ENCODE data around the gene GSTM1. TPM values are rescaled to one million over a fixed set of nuclear protein-coding genes. Genes with fewer than 3 reads are reported as not detected.

Gene GSTM1
- polyA plus RNA-seq, 3 donors, result 35.4 to 94.6 TPM; not detected in 1

DNA sequence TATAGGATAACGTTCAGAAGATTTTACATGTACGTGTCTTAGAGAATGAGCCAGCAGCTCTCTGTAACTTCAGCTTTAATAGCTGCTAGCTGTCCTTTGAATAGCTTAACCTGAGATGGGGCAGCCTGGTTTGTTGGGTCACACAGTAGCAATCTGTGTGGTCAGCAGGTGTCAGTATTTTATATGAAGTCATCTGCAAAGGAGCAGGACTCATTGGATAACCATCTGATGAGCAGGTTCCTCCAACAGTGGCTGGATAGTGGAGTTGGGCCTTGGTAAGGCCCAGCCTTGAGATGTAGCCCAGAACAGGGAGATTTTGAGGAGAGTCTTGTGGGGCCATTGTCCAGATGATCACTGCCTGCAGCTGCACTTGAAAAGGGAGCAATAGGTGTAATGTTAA is 30.9 kb downstream of the GSTM1 start:
- H3K27ac ChIP-seq (ENCODE audit: low read depth, low read length), result no peak overlapping the region
- WGBS, 3 donors, result 64 to 94% (median 90%) methylated on average over 2 of the region's 2 CpGs

- H3K27ac ChIP-seq (ENCODE audit: low read depth, low read length), result no peak overlapping the region
- WGBS, 3 donors, result 69 to 77% (median 74%) methylated on average over 5 of the region's 5 CpGs
Observed at GRCh38 chr1:109719337-109719837, 31.8 kb downstream of the GSTM1 start.

DNA sequence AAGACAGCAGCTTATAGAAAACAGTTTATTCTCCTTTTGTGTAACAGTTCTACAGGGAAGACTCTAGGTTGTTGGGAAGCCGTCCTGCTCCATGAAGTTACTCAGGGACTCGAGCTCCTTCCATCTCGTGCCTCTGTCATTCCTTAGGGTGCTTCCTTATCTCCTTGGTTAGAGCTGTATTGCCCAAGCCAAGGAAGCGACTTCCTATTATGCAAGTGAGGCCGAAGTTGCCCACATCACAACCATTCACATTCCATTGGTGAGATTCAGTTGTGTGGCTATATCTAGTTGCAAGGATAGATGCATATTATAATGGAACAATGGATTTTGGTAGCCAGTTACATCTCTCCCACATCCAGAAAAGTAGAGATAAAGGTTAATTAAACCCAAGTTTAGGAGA is 33.4 kb downstream of the GSTM1 start:
- 63 to 91% (median 66%) methylated on average over 5 of the region's 5 CpGs for WGBS, 3 donors
- H3K27ac ChIP-seq (ENCODE audit: low read depth, low read length), result no peak overlapping the region

- WGBS, 3 donors, result 95 to 99% (median 98%) methylated on average over 1 of the region's 1 CpG
Observed at GRCh38 chr1:109721971-109722370, 34.4 kb downstream of the GSTM1 start.

DNA sequence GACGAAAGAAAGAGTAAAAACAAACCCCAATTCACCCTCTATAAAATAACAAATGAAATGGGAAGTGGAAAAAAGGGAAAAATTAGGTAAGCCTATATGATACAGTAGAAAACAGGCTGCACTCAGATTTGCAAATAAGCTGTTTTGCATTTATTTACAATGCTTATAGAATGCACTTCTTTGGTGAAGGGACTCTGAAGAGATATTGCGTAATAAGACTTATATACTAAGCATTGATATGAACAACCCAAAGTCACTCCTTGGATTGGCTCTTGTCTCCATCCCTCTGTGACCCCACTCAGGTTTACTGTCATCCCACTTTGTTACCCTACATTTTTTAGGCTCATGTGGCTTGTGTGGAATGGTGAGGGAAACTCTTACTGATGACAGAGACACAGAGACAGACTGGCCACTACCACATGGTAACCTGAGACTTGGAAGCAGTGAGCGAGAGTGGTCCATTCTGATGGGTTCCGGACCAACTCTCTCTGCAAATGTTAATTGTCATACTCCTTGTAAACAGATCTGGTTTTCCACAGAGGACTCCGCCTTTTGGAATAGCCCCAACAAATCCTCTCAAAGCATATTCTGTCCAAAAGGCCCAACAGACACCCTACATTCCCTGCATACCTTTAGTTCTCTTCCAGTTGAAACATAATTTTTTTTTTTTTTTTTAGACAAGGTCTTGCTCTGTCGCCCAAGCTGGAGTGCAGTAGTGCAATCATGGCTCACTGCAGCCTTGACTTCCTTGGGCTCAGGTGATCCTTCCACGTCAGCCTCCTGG is 35.5 kb downstream of the GSTM1 start:
- no peak overlapping the region for H3K27ac ChIP-seq (ENCODE audit: low read depth, low read length)
- WGBS, 3 donors, result 74 to 87% (median 87%) methylated on average over 7 of the region's 7 CpGs

More at GRCh38 chr1:109721971-109722370, 34.4 kb downstream of the GSTM1 start:
- no peak overlapping the region for H3K27ac ChIP-seq (ENCODE audit: low read depth, low read length)

GRCh38 chr1:109724933-109725332 is 37.3 kb downstream of the GSTM1 start:
- no peak overlapping the region for H3K27ac ChIP-seq (ENCODE audit: low read depth, low read length)
- 73 to 81% (median 80%) methylated on average over 5 of the region's 5 CpGs for WGBS, 3 donors

GRCh38 chr1:109725510-109725909 is 37.9 kb downstream of the GSTM1 start:
- 48 to 91% (median 90%) methylated on average over 4 of the region's 4 CpGs for WGBS, 3 donors
- H3K27ac ChIP-seq (ENCODE audit: low read depth, low read length), result no peak overlapping the region

- WGBS, 3 donors, result 75 to 82% (median 81%) methylated on average over 1 of the region's 1 CpG
- H3K27ac ChIP-seq (ENCODE audit: low read depth, low read length), result no peak overlapping the region
Observed at GRCh38 chr1:109726007-109726406, 38.4 kb downstream of the GSTM1 start.

DNA sequence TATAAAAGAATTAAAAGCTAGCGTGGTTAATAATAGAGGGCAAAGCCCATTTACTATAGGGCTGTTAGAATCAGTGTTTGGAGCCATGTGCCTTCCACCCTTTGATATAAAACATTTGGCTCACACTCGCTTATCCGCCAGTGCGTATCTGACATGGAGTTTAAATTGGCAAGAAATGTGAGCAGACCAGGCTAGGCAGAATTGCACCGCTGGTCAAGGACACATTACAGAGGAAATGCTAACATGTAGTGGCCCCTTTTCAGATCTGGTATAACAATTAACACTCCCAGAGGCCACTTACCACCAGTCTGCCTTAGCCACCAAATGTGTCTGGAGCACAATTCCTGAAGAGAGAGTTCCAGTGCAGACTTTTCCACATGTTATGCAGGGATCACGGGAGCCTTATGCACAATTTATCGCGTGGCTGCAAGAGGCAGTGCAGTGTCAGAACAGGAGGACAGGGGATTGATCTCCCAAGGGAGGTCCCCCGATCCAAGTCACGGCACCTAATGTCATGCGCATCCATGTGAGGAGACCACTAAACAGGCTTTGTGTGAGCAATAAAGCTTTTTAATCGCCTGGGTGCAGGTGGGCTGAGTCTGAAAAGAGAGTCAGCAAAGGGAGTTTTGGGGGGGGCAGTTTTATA is 39.2 kb downstream of the GSTM1 start:
- 69 to 92% (median 90%) methylated on average over 12 of the region's 12 CpGs for WGBS, 3 donors
- no peak overlapping the region for H3K27ac ChIP-seq (ENCODE audit: low read depth, low read length)

DNA sequence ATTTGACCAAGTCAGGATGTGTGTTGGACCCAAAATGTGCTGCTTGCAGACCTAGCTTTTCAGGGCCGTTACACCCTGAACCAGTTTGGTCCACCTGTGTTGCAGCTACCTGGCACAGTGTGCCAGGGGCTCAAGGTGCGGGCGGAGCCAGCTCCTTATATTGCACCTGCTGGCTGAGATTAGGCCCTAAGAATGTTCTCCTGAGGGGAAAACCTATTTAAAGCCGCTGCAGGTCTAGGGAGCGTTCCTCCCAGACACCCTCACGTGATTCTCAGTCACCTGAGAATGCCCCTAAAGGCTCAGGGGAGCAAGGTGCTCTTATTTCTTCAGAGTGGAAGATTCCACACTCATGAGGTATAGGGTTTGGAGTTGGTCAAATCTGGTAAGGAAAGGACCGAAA is 41.3 kb downstream of the GSTM1 start:
- WGBS, 3 donors, result 48 to 93% (median 89%) methylated on average over 7 of the region's 7 CpGs
- no peak overlapping the region for H3K27ac ChIP-seq (ENCODE audit: low read depth, low read length)

GRCh38 chr1:109730666-109731065 is 43.0 kb downstream of the GSTM1 start:
- WGBS, 3 donors, result 70 to 86% (median 78%) methylated on average over 6 of the region's 6 CpGs

GRCh38 chr1:109732390-109732881 is 44.8 kb downstream of the GSTM1 start:
- no peak overlapping the region for H3K27ac ChIP-seq (ENCODE audit: low read depth, low read length)
- WGBS, 3 donors, result 21 to 71% (median 58%) methylated on average over 3 of the region's 3 CpGs

More at GRCh38 chr1:109730666-109731065, 43.0 kb downstream of the GSTM1 start:
- H3K27ac ChIP-seq (ENCODE audit: low read depth, low read length), result no peak overlapping the region

DNA sequence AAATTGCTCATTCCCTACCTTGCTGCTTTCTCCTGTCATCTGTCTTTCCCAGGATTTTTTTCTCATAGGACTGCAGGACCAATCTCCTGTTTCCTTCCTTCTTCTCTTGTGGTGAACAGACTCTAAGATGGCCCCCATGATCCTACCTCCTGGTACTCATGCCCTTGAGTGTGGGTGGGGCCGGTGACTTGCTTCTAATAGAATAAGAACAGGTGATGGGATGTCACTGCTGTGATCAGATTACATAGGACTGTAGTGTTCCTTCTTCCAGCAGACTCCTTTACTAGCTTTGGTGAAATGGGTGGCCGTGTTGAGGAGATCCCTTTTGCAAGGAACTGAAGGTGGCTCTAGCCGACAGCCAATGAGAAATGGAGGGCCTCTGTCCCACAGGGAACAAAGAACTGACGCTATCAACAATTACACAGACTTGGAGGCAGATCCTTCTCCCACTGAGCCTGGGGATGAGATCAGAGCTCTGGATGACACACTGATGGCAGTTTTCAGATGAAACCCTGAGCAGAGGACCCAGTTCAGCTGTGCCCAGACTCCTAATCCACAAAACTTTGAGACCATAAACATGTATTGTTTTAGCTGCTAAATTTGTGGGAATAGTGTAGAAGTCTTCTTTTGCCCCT is 45.7 kb downstream of the GSTM1 start:
- H3K27ac ChIP-seq (ENCODE audit: low read depth, low read length), result no peak overlapping the region
- WGBS, 3 donors, result 81 to 90% (median 90%) methylated on average over 4 of the region's 4 CpGs

- 1 to 2% (median 2%) methylated on average over 79 to 86 of the region's 86 CpGs for WGBS, 3 donors
Observed at GRCh38 chr1:109739738-109740614, 52.4 kb downstream of the GSTM1 start.

DNA sequence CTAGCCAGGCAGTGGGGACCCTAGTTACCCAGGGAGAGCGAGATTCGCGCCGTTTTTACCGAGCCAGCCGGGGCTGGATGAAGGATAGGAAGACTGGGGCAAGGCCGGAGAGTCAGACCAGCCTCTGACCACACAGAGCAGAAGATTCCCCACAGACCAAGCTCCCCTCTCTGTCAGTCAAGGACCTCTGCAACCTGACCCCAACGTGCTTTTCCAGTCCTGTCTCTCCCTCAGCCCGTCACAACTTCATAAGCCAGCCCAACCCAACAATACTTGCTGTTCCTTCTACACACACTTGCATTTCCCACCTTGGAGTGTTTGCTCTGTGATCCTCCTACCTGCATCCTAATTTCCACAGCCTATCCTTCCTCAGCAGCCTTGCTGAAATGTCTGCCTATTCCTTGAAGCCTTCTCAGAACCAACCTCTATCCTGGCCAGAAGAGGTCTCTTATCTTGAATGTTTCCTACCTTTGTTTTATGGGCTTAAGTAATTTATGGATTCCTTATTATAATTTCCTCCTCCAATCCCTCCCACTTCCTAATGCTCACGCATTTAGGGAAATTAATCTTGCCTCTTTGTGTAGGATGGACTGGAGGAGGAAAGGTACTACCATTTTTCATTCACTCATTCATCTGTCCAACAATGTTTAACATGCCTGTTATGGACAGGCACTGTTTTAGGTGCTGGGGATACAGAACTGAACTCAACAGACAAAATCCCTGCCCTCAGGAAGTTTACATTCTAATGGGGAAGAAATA is 53.2 kb downstream of the GSTM1 start, which contains the start of gene GSTM3:
TSS of gene GSTM3 (minus strand) at position 424 of the 759 bp plus-strand sequence. CDS start 751 bp downstream, outside the sequence.
- H3K27ac ChIP-seq (ENCODE audit: low read depth, low read length), result no peak within 1 kb of the TSS
- WGBS, 3 donors, result 2 to 15% (median 11%) methylated on average over 10 of the region's 10 CpGs

More at GRCh38 chr1:109739738-109740614, 52.4 kb downstream of the GSTM1 start:
- H3K27ac ChIP-seq (ENCODE audit: low read depth, low read length), result no peak overlapping the region
